ENCODE data around the gene CELF1.

Gene CELF1

DNA sequence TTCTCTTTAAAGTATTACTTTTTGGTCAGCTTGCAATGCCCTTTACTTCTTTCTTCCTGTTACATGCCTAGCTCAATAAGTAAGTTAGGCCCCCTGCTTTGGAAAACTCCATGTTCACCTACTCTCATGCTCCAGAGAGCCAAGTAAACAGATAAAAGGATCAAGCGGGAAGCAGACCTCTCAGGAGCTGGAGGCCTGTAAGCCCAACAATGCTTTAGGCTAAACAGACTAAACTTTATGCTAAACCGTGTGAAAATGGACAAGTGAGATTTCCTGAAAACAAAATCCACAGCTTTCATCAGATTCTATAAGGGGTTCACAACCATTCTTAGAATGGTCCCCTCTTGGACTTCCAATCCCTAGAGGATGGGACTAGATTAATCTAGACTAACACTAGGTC is 40.2 kb downstream of the CELF1 start:
- no peak for DNase-seq (ENCODE audit: extremely low read depth, low read depth)
- TF ChIP-seq, protein P1, sequence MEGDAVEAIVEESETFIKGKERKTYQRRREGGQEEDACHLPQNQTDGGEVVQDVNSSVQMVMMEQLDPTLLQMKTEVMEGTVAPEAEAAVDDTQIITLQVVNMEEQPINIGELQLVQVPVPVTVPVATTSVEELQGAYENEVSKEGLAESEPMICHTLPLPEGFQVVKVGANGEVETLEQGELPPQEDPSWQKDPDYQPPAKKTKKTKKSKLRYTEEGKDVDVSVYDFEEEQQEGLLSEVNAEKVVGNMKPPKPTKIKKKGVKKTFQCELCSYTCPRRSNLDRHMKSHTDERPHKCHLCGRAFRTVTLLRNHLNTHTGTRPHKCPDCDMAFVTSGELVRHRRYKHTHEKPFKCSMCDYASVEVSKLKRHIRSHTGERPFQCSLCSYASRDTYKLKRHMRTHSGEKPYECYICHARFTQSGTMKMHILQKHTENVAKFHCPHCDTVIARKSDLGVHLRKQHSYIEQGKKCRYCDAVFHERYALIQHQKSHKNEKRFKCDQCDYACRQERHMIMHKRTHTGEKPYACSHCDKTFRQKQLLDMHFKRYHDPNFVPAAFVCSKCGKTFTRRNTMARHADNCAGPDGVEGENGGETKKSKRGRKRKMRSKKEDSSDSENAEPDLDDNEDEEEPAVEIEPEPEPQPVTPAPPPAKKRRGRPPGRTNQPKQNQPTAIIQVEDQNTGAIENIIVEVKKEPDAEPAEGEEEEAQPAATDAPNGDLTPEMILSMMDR (IDR thresholded peaks at IDR 0.05; ENCODE audit: low read depth, low read length) = no peak

DNA sequence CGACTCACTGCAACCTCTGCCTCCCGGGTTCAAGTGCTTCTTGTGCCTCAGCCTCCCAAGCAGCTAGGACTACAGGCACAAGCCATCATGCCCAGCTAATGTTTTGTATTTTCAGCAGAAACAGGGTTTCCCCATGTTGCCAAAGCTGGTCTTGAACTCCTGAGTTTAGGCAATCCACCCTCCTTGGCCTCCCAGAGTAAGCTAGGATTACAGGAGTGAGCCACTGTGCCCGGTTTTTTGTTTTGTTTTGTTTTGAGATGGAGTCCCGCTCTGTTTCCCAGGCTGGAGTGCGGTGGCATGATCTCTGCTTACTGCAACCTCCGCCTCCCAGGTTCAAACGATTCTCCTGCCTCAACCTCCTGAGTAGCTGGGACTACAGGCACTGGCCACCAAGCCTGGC is 41.0 kb downstream of the CELF1 start:
- DNase-seq (ENCODE audit: extremely low read depth, low read depth) = no peak
- TF ChIP-seq, protein P1 (IDR thresholded peaks at IDR 0.05; ENCODE audit: low read depth, low read length) = no peak

DNA sequence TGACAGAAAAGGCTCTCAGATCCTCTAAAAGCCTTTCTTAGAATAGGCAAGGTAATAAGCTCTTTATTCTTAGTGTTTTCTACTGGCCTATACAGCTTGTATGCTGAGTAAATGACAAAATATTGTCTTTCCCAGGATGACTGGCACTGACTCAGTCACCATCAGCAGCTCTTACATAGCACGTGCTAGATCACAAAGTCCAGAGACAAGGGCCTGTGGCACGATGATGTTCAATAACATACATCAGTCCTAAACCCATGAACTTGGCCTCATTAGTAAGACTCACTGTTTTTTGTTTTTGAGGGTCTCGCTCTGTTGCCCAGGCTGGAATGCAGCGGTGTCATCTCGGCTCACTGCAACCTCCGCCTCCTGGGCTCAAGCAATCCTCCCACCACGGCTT is 42.7 kb downstream of the CELF1 start:
- no peak for DNase-seq (ENCODE audit: extremely low read depth, low read depth)
- TF ChIP-seq, protein P1 (IDR thresholded peaks at IDR 0.05; ENCODE audit: low read depth, low read length) = no peak

DNA sequence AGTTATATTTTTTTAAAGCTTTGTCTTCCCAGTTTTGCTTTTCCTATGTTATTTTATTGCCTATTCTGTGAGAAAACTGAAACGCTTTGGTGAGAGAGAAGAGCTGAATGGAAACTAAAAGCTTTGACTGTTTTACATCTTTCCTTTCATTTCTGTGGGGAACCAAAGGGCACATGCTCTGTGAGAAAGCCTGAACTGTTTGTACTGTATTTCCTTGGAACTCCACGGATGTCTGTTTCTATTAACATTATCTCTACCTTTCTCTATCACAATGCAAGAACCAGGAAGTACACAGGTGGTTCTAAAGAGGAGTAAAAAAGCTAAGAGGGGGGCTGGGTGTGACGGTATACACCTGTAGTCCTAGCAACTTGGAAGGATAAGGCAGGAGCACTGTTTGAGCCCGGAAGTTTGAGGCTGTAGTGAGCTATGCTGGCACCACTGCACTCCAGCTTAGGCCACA is 43.8 kb downstream of the CELF1 start:
- no peak for DNase-seq (ENCODE audit: extremely low read depth, low read depth)
- TF ChIP-seq, protein P1 (IDR thresholded peaks at IDR 0.05; ENCODE audit: low read depth, low read length) = no peak

DNA sequence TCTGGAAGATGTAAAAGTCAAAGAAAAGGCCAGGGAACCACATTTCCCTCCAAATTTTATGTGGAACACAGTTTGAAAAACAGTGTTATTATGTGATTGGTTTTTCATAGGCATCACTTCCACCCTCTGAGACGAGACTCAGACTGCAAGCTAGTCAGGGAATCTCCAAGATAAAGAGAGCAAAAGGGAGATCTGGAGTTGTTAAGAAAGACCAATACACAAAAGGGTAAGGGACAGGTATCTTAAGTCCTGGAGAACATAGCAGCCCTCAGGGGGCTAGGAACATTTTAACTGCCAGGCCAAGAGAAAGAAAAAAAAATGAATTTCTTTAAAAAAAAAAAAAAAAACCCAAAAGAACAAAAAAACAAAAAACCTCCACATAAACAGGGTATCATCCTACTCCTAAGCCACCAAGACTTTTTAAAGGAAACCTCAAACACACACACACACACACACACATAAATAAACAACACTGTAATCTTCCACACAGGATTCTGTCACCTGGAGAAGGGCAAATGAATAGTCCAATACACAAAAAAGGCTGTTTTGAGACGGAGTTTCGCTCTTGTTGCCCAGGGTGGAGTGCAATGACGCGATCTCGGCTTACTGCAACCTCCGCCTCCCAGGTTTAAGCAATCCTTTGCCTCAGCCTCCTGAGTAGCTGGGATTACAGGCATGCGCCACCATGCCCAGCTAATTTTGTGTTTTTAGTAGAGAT is 44.5 kb downstream of the CELF1 start:
- TF ChIP-seq, protein P1 (IDR thresholded peaks at IDR 0.05; ENCODE audit: low read depth, low read length) = no peak
- no peak for DNase-seq (ENCODE audit: extremely low read depth, low read depth)

DNA sequence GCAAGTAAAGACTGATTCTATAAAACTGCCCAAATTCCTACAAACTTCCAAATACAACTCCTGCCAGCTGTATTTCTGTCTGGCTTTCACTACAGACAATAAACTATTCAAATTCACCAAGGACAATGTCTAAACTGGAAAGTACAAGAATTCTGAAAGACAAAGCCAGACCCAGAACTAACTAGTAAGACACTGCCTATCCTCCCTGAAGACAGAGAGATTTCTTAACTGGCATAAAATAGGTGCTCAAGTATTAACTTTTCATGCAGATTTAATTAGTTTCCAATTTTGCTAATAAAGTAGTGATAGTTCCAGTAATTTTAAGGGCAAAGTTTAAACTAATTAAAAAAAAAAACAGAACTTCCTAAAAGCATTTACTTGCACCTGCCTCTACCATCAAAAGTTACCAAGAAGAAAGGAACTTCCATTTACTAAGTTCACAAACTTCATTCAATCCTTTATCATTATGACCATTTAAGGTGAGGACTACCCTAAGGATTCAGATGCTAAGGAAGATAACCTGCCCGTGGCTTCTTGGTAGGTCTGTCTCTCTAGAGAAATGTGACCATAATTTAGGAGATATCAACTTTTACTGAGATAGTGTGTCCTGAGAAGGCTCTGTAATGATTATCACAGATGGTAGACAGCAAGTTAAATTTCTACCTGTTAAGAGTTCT is 45.2 kb downstream of the CELF1 start:
- TF ChIP-seq, protein P1 (IDR thresholded peaks at IDR 0.05; ENCODE audit: low read depth, low read length) = no peak
- no peak for DNase-seq (ENCODE audit: extremely low read depth, low read depth)

DNA sequence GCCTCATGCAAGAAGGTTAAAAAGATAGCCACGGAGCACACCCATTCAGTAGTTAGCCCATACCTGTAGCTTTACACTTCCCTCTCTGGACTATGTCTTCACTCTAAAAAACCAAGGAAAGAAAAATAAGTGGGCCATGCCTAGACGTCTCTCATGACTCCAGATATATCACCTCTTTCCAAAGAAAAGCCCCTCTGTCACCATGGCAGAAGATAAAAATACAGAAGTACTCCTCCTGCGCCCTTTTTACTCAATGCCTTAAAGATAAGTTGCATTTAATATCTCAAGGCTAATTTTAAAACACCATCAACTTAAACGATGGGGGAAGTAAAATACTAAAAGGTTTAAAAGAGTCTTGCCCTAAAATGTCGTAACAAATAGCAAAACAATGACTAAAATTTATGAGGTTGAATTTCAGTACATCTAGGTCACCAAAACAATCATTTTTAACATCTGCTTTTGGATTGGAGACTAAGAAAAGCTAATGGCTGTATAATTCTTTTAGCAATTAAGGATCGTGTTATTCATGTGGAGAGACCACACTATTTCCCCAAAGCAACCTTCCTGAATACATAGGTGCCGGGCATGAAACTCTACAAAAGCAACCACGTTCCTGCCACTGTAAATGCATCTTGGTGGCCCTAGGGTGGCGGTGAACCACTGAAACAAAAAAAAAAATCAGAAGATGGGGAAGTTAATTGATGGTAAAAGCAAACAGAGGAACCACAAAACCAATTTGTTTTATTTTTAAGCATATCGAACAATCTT is 46.0 kb downstream of the CELF1 start:
- DNase-seq (ENCODE audit: extremely low read depth, low read depth) = no peak
- TF ChIP-seq, protein P1 (IDR thresholded peaks at IDR 0.05; ENCODE audit: low read depth, low read length) = no peak
